ENCODE results near the gene YES1.

The YES1 gene

DNA sequence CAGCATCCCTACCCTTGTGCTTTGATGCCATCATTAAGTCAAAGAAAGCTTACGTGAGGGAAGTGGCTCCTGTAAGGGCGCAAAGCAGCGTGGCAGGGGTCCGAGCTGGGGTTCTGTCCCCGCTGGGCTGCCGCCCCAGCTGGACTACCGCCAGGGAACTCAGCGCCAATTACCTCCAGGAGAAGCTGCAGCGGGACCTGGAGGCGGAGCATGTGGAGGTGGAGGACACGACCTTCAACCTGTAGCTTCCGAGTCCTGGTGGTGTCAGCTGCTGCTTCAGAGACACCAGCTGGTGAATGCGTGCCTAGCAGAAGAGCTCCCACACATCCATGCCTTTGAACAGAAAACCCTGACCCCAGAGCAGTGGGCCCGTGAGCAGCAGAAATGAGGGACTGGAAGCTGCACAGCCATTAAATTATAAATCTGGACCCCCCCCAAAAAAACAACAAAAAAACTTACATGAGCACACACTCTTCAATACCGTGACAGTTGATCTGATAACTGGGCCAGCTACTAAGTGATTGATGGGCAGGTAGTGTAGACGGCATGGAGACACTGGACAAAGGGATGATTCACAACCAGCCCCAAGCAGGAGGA, 20.1 kb upstream of the YES1 start:
- DNase-seq (ENCODE audit: low read depth, low spot score) = no peak
- H3K9ac ChIP-seq (ENCODE audit: insufficient read length, low read depth) = no peak overlapping the region
- no peaks in the 10 kb centered on the region for H3K4me1 ChIP-seq (ENCODE audit: insufficient read depth, insufficient read length)
- no peak for TF ChIP-seq ZNF274 (IDR thresholded peaks at IDR 0.05; ENCODE audit: low read depth, low read length)
- no peaks in the 10 kb centered on the region for H3K27me3 ChIP-seq (ENCODE audit: insufficient read depth, insufficient read length)
- no peak overlapping the region for H3K4me3 ChIP-seq (ENCODE audit: insufficient read length, low read depth)
- H3K36me3 ChIP-seq (ENCODE audit: insufficient read depth, insufficient read length, low read length) = no peaks in the 10 kb centered on the region
- no peaks in the 10 kb centered on the region for H3K9me3 ChIP-seq (ENCODE audit: insufficient read depth, low read length)

- no peaks in the 10 kb centered on the region for H3K27me3 ChIP-seq (ENCODE audit: insufficient read depth, insufficient read length)
- no peak overlapping the region for H3K9ac ChIP-seq (ENCODE audit: insufficient read length, low read depth)
- no peaks in the 10 kb centered on the region for H3K4me1 ChIP-seq (ENCODE audit: insufficient read depth, insufficient read length)
- H3K4me3 ChIP-seq (ENCODE audit: insufficient read length, low read depth) = no peak overlapping the region
- no peaks in the 10 kb centered on the region for H3K9me3 ChIP-seq (ENCODE audit: insufficient read depth, low read length)
- no peaks in the 10 kb centered on the region for H3K36me3 ChIP-seq (ENCODE audit: insufficient read depth, insufficient read length, low read length)
- TF ChIP-seq YY1 (IDR thresholded peaks at IDR 0.05; ENCODE audit: insufficient read depth, insufficient read length) = no peak
- no peak for TF ChIP-seq ZNF274 (IDR thresholded peaks at IDR 0.05; ENCODE audit: low read depth, low read length)
- TF ChIP-seq SUZ12 (IDR thresholded peaks at IDR 0.05; ENCODE audit: extremely low read depth, insufficient read depth, insufficient read length) = no peak
- no peak for DNase-seq (ENCODE audit: low read depth, low spot score)
Observed at GRCh38 chr18:830315-830901, 18.4 kb upstream of the YES1 start.

DNA sequence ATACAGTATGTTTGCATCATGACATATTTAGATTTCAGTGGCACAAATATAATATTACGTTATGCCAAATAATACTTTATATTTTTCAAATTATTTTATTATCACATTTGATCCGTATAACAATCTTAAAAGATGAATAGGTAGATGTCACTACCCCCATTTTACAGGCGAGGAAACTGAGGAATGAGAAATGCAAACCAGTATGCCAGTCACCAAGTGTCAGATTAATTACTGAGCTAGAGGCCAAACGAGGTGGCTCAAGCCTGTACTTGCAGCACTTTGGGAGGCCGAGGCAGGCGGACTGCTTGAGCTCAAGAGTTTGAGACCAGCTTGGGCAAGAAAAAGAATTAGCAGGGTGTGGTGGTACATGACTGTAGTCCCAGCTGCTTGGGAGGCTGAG, 17.4 kb upstream of the YES1 start:
- Histone ChIP-seq H3K4me1 (ENCODE audit: insufficient read depth, insufficient read length) (no peaks in the 10 kb centered on the region), H3K27me3 (ENCODE audit: insufficient read depth, insufficient read length) (no peaks in the 10 kb centered on the region), H3K9ac (ENCODE audit: insufficient read length, low read depth) (no peak overlapping the region), H3K9me3 (ENCODE audit: insufficient read depth, low read length) (no peaks in the 10 kb centered on the region), H3K4me3 (ENCODE audit: insufficient read length, low read depth) (no peak overlapping the region), H3K36me3 (ENCODE audit: insufficient read depth, insufficient read length, low read length) (no peaks in the 10 kb centered on the region)
- no peak for DNase-seq (ENCODE audit: low read depth, low spot score)
- TF ChIP-seq ZNF274 (IDR thresholded peaks at IDR 0.05; ENCODE audit: low read depth, low read length) (no peak), SUZ12 (IDR thresholded peaks at IDR 0.05; ENCODE audit: extremely low read depth, insufficient read depth, insufficient read length) (no peak), YY1 (IDR thresholded peaks at IDR 0.05; ENCODE audit: insufficient read depth, insufficient read length) (no peak)

GRCh38 chr18:827093-827677, 15.1 kb upstream of the YES1 start:
- H3K4me1 ChIP-seq (ENCODE audit: insufficient read depth, insufficient read length) = no peaks in the 10 kb centered on the region
- no peak for TF ChIP-seq YY1 (IDR thresholded peaks at IDR 0.05; ENCODE audit: insufficient read depth, insufficient read length)
- TF ChIP-seq ZNF274 (IDR thresholded peaks at IDR 0.05; ENCODE audit: low read depth, low read length) = no peak
- no peak for TF ChIP-seq SUZ12 (IDR thresholded peaks at IDR 0.05; ENCODE audit: extremely low read depth, insufficient read depth, insufficient read length)
- H3K4me3 ChIP-seq (ENCODE audit: insufficient read length, low read depth) = no peak overlapping the region
- H3K36me3 ChIP-seq (ENCODE audit: insufficient read depth, insufficient read length, low read length) = no peaks in the 10 kb centered on the region
- H3K9me3 ChIP-seq (ENCODE audit: insufficient read depth, low read length) = no peaks in the 10 kb centered on the region
- DNase-seq (ENCODE audit: low read depth, low spot score) = no peak
- H3K27me3 ChIP-seq (ENCODE audit: insufficient read depth, insufficient read length) = no peaks in the 10 kb centered on the region
- H3K9ac ChIP-seq (ENCODE audit: insufficient read length, low read depth) = no peak overlapping the region

DNA sequence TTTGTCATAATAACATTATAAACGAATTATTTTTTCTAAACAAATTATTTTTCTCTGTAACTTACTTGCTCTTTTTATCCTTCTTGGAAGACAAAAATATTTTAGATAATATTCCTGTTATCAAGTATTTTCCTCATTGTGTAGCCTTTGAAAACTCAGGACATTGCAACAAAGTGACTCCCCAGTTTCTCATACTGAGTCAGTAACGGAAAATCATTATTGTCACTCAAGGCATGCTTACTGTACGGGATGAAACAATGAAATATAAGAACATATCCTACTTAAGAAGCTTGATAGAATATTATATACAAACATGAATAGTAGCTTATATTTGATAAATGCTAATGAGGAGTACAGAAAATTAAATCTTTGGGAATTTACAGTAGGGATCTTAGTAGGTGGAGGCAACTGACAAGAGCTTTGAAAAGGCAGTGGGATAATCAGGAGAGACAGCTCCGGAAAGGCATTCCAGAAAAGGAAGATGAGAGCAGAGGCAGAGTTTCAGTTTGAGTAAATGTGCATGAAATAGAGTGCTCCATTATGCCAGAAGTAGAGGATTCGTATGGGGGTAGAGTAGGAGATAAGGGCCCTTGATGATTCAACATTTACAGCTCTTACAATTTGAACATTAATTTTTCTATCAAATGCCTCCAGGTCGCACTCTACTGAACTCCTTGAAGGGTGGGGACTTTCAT, 14.0 kb upstream of the YES1 start:
- no peak for DNase-seq (ENCODE audit: low read depth, low spot score)
- H3K4me3 ChIP-seq (ENCODE audit: insufficient read length, low read depth) = no peak overlapping the region
- no peaks in the 10 kb centered on the region for H3K36me3 ChIP-seq (ENCODE audit: insufficient read depth, insufficient read length, low read length)
- H3K9ac ChIP-seq (ENCODE audit: insufficient read length, low read depth) = no peak overlapping the region
- H3K4me1 ChIP-seq (ENCODE audit: insufficient read depth, insufficient read length) = no peaks in the 10 kb centered on the region
- no peaks in the 10 kb centered on the region for H3K9me3 ChIP-seq (ENCODE audit: insufficient read depth, low read length)
- no peak for TF ChIP-seq SUZ12 (IDR thresholded peaks at IDR 0.05; ENCODE audit: extremely low read depth, insufficient read depth, insufficient read length)
- no peak for TF ChIP-seq ZNF274 (IDR thresholded peaks at IDR 0.05; ENCODE audit: low read depth, low read length)
- TF ChIP-seq YY1 (IDR thresholded peaks at IDR 0.05; ENCODE audit: insufficient read depth, insufficient read length) = no peak
- H3K27me3 ChIP-seq (ENCODE audit: insufficient read depth, insufficient read length) = no peaks in the 10 kb centered on the region

DNA sequence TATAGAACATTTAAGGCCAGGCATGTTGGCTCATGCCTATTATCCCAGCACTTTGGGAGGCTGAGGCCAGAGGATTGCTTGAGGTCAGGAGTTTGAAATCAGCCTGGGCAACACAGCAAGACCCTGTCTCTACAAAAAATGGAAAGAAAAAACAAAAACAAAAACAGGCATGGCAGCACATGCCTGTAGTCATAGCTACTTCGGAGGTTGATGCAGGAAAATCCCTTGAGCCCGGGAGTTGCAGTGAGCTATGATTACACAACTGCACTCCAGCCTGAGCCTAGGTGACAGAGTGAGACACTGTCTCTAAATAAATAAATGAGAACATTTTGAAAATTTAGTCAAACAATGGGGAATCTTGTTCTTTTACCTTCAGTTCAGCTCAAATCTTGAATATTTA, 12.1 kb upstream of the YES1 start:
- no peaks in the 10 kb centered on the region for H3K9me3 ChIP-seq (ENCODE audit: insufficient read depth, low read length)
- H3K27me3 ChIP-seq (ENCODE audit: insufficient read depth, insufficient read length) = no peaks in the 10 kb centered on the region
- no peaks in the 10 kb centered on the region for H3K36me3 ChIP-seq (ENCODE audit: insufficient read depth, insufficient read length, low read length)
- no peak overlapping the region for H3K9ac ChIP-seq (ENCODE audit: insufficient read length, low read depth)
- TF ChIP-seq ZNF274 (IDR thresholded peaks at IDR 0.05; ENCODE audit: low read depth, low read length) (no peak), SUZ12 (IDR thresholded peaks at IDR 0.05; ENCODE audit: extremely low read depth, insufficient read depth, insufficient read length) (no peak), YY1 (IDR thresholded peaks at IDR 0.05; ENCODE audit: insufficient read depth, insufficient read length) (no peak)
- DNase-seq (ENCODE audit: low read depth, low spot score) = no peak
- no peaks in the 10 kb centered on the region for H3K4me1 ChIP-seq (ENCODE audit: insufficient read depth, insufficient read length)
- no peak overlapping the region for H3K4me3 ChIP-seq (ENCODE audit: insufficient read length, low read depth)

DNA sequence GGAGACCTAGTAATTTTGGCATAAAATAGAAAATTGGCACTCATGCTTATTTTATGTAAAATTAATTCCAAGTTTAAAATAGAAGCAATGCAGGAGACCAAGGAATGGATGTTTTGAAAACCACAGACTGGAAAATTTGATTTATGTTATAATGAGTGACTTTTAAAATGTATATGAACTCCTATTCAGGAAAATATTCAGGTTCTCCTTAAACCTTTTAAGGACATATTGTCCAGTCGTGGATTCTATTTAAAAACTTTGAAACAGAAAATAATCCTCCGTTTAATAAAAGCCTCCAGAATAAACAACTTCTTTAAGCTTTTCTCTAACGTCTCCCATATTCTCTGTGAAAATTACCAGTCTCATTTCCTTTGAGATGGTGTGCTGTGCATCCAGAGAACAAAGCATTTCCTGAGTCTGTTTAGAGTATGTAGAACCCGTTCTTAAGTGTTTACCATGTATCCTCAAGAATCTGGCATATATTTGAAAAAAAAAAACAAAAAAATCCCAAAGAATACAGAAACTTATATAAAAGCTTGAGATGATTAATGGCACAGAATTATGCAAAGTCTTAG, 8.6 kb upstream of the YES1 start:
- Histone ChIP-seq H3K36me3 (ENCODE audit: insufficient read depth, insufficient read length, low read length) (no peaks in the 10 kb centered on the region), H3K27me3 (ENCODE audit: insufficient read depth, insufficient read length) (no peaks in the 10 kb centered on the region), H3K9ac (ENCODE audit: insufficient read length, low read depth) (no peak overlapping the region), H3K4me1 (ENCODE audit: insufficient read depth, insufficient read length) (no peaks in the 10 kb centered on the region), H3K9me3 (ENCODE audit: insufficient read depth, low read length) (no peaks in the 10 kb centered on the region), H3K4me3 (ENCODE audit: insufficient read length, low read depth) (no peak overlapping the region)
- TF ChIP-seq ZNF274 (IDR thresholded peaks at IDR 0.05; ENCODE audit: low read depth, low read length) (no peak), SUZ12 (IDR thresholded peaks at IDR 0.05; ENCODE audit: extremely low read depth, insufficient read depth, insufficient read length) (no peak), YY1 (IDR thresholded peaks at IDR 0.05; ENCODE audit: insufficient read depth, insufficient read length) (no peak)
- DNase-seq (ENCODE audit: low read depth, low spot score) = no peak
